ENCODE data around the gene GATA3.

Gene GATA3

DNA sequence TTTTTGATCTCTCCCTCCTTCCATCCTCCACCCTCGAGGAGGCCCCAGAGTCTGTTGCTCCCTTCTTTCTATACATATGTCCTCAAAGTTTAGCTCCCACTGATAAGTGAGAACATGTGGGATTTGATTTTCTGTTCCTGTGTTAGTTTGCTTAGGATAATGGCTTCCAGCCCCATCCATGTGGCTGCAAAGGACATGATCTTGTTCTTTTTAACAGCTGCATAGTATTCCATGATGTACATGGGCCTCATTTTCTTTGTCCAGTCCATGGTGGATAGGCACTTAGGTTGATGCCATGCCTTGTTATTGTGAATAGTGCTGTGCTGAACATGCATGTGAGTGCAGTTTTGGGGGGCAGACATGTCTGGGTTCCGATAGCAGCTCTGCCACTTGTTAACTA lies 51.4 kb downstream of the GATA3 start:
- DNase-seq = no peak

DNA sequence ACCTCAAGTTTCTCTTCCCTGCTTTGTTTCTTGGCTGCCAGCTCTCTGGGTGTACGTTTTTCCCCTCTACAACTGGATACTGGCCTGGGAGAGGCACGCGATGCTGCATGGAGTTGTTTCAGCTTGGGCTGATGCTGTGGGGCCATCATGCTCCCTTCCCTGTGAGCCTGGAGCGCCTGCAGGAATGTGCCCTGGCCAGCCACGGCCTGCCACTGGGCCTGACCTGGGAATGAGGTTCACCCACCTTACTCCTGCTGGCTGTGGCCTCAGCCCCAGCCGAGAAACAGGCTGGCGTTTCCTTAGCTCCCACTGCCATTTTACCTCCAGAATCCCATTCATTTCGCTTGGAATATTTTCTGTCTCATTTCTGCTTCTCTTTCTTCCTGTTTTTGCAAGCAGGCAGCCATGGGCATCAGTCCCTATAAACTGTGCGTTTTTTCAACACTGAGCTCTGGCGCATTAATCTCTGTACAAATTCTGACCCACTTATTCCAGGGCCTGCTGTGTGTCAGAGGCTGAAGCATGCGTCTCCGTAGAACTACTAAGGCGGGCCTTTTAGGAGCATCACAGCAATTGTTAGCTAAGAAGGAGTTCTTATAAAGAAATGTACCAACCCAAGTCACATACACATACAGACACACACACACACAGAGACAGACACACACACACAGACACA lies 57.9 kb downstream of the GATA3 start:
- DNase-seq = no peak

- no peak for DNase-seq
These were observed 58.5 kb downstream of the GATA3 start for GRCh38 chr10:8112942-8113442.

DNA sequence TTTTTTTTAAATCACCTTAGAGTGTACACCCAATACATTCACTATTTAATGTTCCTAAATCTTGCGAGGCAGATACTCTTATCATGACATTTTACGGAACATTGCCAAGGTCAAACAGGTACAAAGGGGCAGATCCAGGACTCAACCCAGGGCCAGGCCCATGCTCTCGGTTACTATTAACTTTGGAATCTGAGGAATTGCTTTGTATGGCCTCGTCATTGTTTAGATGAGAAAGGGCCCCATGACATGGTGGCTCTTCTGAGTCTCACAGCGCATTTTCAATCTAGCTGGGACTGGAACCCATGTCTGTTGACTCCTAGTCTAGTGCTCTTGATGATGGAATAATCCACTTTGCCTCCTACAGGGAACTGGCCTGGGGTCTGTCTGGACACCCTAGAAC lies 59.1 kb downstream of the GATA3 start:
- DNase-seq = no peak

DNA sequence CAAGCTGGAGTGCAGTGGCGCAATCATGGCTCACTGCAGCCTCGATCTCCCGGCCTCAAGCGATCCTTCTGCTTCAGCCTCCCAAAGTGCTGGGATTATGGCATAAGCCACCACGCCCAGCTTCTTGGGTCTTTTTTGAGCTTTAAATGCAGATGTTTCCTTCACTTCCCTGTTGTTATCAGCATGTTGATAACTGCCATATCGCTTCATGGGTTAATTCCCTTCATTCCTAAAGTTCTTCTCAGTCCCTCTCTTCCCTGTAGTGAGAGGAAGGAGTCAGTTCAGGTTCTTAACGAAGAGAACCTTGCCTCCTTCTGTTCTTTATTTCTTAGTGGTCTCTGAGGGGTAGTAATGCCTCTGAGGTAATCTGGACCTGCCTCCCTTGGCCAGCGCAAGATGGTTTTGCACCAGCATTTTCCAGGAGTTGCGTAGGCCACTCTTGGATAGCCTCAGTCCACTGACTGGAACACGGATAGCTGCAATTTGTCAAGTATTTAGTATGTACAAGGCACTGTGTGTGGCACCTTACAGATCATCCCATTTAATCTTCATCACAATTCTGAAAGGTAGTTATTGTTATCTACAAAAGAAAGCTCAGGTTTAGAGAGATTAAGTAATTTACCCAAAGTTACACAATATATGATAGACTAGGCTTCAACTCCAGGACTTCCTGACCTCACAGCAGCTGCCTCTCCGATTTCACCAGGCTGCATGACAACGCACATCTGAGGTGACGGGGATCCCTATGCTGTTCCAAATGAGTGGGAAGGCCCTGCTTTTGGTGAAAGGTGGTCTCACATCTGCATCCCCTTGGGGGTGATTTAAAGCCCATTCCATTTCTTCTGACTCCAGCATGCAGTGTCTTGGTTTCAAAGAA lies 60.5 kb downstream of the GATA3 start:
- no peak for DNase-seq

DNA sequence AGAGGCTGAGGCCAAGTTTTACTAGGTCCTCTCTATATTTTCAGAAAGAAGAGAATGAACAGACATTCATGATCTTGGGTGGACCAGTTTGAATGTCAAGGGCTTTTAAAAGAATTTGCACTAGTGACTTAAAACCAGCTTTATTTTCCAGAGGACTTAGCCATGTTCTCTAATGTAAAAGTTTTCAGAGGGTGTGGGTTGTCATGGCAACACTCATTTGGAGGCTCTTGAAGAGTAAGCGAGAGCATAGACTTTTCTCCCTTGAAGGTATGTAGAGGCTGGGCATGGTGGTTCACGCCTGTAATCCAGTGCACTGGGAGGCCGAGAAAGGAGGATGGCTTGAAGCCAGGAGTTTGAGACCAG lies 61.1 kb downstream of the GATA3 start:
- DNase-seq = no peak

DNA sequence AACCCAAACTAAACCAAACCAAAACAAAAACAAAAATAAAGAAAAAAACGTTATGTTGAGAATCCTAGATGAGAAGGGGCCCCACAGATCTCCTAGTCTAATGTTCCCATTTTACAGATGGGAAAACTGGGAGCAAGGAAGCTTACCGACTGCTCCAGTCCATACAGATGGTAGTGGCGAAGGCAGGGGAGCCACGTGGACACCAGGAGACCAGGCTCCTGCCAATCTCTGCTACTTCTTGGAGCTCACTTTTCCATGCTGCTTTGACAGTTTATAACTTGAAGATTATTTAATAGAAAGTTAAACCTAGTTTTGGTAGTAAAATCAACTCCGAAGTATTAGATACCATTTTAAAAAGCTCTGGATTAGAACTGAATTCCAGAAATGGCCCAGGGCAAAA lies 62.0 kb downstream of the GATA3 start:
- DNase-seq = no peak

- DNase-seq = no peak
These were observed 62.5 kb downstream of the GATA3 start for GRCh38 chr10:8116926-8117493.

DNA sequence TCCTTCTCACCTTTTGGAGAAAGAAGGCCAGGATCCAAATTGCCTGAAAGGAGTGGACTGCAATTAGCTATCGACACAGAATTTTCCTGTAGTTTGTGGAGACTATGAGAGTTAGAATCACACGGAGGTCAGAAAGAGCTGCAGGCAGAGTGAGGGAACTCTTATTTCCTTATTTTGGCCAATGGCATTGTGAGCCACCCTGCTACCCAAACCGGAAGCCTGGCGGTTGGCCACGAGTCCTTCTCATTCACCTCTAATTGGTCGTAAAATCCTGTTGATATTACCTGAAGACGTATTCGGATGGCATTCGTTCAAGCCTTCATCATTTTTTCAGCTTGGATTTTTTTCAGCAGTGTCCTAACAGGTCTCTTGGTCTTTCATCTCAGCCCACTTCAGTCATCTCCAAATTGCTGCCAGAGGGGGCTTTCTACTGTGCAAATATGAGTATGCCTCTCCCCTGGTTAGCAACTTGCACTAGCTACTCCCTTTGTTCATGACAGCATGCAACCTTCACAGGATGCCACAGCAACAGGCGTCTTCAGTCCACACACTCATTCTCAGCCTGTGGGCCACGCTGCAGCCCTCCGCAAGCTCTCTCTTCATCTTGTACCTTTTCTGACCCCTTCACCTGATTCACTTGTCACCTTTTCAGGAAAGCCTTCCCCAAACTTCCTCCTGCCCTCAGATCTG lies 66.9 kb downstream of the GATA3 start:
- DNase-seq = no peak

- DNase-seq = no peak
These were observed 68.3 kb downstream of the GATA3 start for GRCh38 chr10:8122611-8123369.

DNA sequence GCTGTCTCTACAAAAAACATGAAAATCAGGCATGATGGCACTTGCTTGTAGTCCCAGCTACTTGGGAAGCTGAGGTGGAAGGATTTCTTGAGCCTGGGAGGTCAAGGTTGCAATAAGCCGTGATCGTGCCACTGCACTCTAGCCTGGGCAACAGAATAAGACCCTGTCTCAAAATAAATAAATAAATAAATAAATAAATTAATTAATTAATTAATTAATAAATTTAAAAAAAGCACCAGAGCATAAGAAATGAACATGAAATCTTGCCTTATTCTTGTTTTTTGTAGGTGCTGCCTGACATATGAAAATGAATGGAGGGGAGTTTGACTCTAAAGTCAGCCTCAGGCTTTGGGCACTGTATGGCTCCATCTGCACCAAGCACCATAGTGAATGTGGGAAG lies 69.9 kb downstream of the GATA3 start:
- DNase-seq = no peak
